Natural killer cell (primary cell): Measurements from ENCODE around the gene RXRA. TPM values are rescaled to one million over a fixed set of nuclear protein-coding genes. Genes with fewer than 3 reads are reported as not detected.

ENCODE experiments used
- ATAC-seq, 3 donors: fragments of 150-1000 bp in 2 of 3; fragments of 200-7000 bp in 1 of 3; cut with Tn5 transposase; 1 replicate in 1 of 3; 2 replicates in 2 of 3; pipeline ENCODE4 v1.10.0; 2021; ENCODE audit warnings: mild to moderate bottlenecking in 2 of 3, moderate library complexity in 2 of 3
- DNase-seq, 2 donors: peaks; one replicate each; pipeline versions ENCODE4 v3.0.0 to v3.0.0-alpha.2; 2013 to 2021; ENCODE audit warnings: mixed read lengths in 1 of 2
- H3K27ac ChIP-seq: one replicate; pipeline ENCODE4 v1.5.1; 2013; ENCODE audit warnings: mild to moderate bottlenecking, low read length
- H3K27me3 ChIP-seq: one replicate; pipeline ENCODE4 v1.6.1; 2013; ENCODE audit warnings: low read length; ENCODE audit not compliant: control insufficient read depth, insufficient read depth
- H3K36me3 ChIP-seq: one replicate; pipeline ENCODE4 v1.6.1; 2013; ENCODE audit warnings: low read length; ENCODE audit not compliant: control insufficient read depth, insufficient read depth
- H3K4me1 ChIP-seq: one replicate; pipeline ENCODE4 v1.6.1; 2013; ENCODE audit warnings: low read length; ENCODE audit not compliant: control insufficient read depth, insufficient read depth
- H3K4me3 ChIP-seq: one replicate; pipeline ENCODE4 v1.5.1; 2013; ENCODE audit warnings: low read length
- H3K9me3 ChIP-seq: one replicate; pipeline ENCODE4 v1.6.1; 2013; ENCODE audit warnings: low read length; ENCODE audit not compliant: control insufficient read depth, insufficient read depth
- H3K27ac Mint-ChIP-seq, 2 donors: one replicate each; pipeline ENCODE4 v1.8.0; 2022; ENCODE audit warnings: mild to moderate bottlenecking in 2 of 2, mixed read lengths in 2 of 2, moderate library complexity in 1 of 2
- H3K27me3 Mint-ChIP-seq, 2 donors: one replicate each; pipeline ENCODE4 v1.8.0; 2022; ENCODE audit warnings: low read depth in 2 of 2, mixed read lengths in 2 of 2
- H3K36me3 Mint-ChIP-seq: one replicate; pipeline ENCODE4 v1.8.0; 2022; ENCODE audit warnings: mixed read lengths
- H3K4me1 Mint-ChIP-seq, 2 donors: one replicate each; pipeline ENCODE4 v1.8.0; 2022; ENCODE audit warnings: mixed read lengths in 2 of 2
- H3K4me3 Mint-ChIP-seq: one replicate; pipeline ENCODE4 v1.8.0; 2022; ENCODE audit warnings: mild to moderate bottlenecking, moderate library complexity, mixed read lengths
- H3K9me3 Mint-ChIP-seq, 2 donors: one replicate each; pipeline ENCODE4 v1.8.0; 2022; ENCODE audit warnings: mixed read lengths in 2 of 2
- CTCF ChIP-seq: fragments of 200-600 bp; IDR thresholded peaks from one replicate; pipeline ENCODE4 v1.8.0; 2022; ENCODE audit warnings: antibody characterized with exemption
- WGBS: methylation state at CpG from one replicate; pipeline ENCODE4 v1.1.7; 2013; ENCODE audit warnings: missing lambda C conversion rate; ENCODE audit not compliant: insufficient coverage; 5-methylcytosine and 5-hydroxymethylcytosine counted together
- intact Hi-C: fragments of 100-400 bp; cut with micrococcal nuclease; formaldehyde crosslinking; loops from one replicate; pipeline ENCODE4 v1.14.2; 2022
- total RNA-seq, 4 donors: library from RNA; stranded (reverse); fragments of 120-200 nt in 1 of 4; gene quantifications; one replicate each; pipeline versions ENCODE4 v1.2.3 to v1.2.4, GENCODE V29; 2013 to 2022

RXRA gene
- total RNA-seq, 3 donors from 2014 or later (not counting 1 experiment from before 2014, with no cell fraction given) = 30.9 to 64.1 (median 42.2) TPM

GRCh38 chr9:134341306-134341705, 15.1 kb downstream of the RXRA start:
- 70% methylated on average over 9 of the region's 9 CpGs for WGBS
- H3K27ac ChIP-seq = peak overlapping the region; percentile 4
- no peaks in the 10 kb centered on the region for H3K27me3 ChIP-seq
- Mint-ChIP-seq H3K4me1 (peaks cover 22 to 48% of the 10 kb centered on the region in 2 donors), H3K36me3 (no peaks in the 10 kb centered on the region), H3K9me3 (no peaks in the 10 kb centered on the region), H3K27ac (no peak overlapping the region), H3K4me3 (no peak overlapping the region), H3K27me3 (no peaks in the 10 kb centered on the region)
- no peak overlapping the region for H3K4me3 ChIP-seq
- DNase-seq = no peak
- H3K4me1 ChIP-seq = peaks cover 81% of the 10 kb centered on the region
- no peak for ATAC-seq
- no peaks in the 10 kb centered on the region for H3K9me3 ChIP-seq
- TF ChIP-seq CTCF = no peak
- no peaks in the 10 kb centered on the region for H3K36me3 ChIP-seq
- intact Hi-C loops = no loop called here

GRCh38 chr9:134341929-134342745, 15.9 kb downstream of the RXRA start:
- Histone ChIP-seq H3K4me1 (peaks cover 86% of the 10 kb centered on the region), H3K9me3 (no peaks in the 10 kb centered on the region), H3K27ac (no peak overlapping the region), H3K36me3 (no peaks in the 10 kb centered on the region), H3K4me3 (no peak overlapping the region), H3K27me3 (no peaks in the 10 kb centered on the region)
- DNase-seq = no peak
- Mint-ChIP-seq H3K4me3 (no peak overlapping the region), H3K4me1 (peaks cover 22 to 50% of the 10 kb centered on the region in 2 donors), H3K27ac (peak overlapping the region in 1 of 2 donors; percentile 88), H3K27me3 (no peaks in the 10 kb centered on the region), H3K9me3 (no peaks in the 10 kb centered on the region), H3K36me3 (no peaks in the 10 kb centered on the region)
- WGBS = 72% methylated on average over 19 of the region's 19 CpGs
- ATAC-seq = no peak
- intact Hi-C loops = no loop called here
- no peak for TF ChIP-seq CTCF

- Histone ChIP-seq H3K4me3 (no peak overlapping the region), H3K27me3 (no peaks in the 10 kb centered on the region), H3K9me3 (no peaks in the 10 kb centered on the region), H3K27ac (no peak overlapping the region), H3K4me1 (peaks cover 86% of the 10 kb centered on the region), H3K36me3 (no peaks in the 10 kb centered on the region)
- no peaks in the 10 kb centered on the region for H3K9me3 Mint-ChIP-seq
- WGBS = 41% methylated on average over 7 of the region's 7 CpGs
- no peaks in the 10 kb centered on the region for H3K36me3 Mint-ChIP-seq
- TF ChIP-seq CTCF = no peak
- ATAC-seq (no peak), DNase-seq (no peak)
- peaks cover 22 to 50% of the 10 kb centered on the region in 2 donors for H3K4me1 Mint-ChIP-seq
- intact Hi-C loops = no loop called here
- peak overlapping the region in 1 of 2 donors; percentile 88 for H3K27ac Mint-ChIP-seq
- H3K4me3 Mint-ChIP-seq = no peak overlapping the region
- H3K27me3 Mint-ChIP-seq = no peaks in the 10 kb centered on the region
These were observed 16.5 kb downstream of the RXRA start for GRCh38 chr9:134342746-134343115.
